ENCODE measurements around the gene DRAP1.
A peak's percentile ranks its signal among the peaks of the same experiment; 100 is the strongest.
"Not testable (repeated sequence)": the region's sequence is repeated elsewhere in the genome, so short reads cannot be mapped to it uniquely, and the experiment has no call there.

The DRAP1 gene

GRCh38 chr11:65934014-65934413, 14.8 kb downstream of the DRAP1 start:
- DNase-seq: no peak

GRCh38 chr11:65937766-65938165, 18.5 kb downstream of the DRAP1 start:
- no peak for DNase-seq

- no peak for DNase-seq
Measured at GRCh38 chr11:65941720-65942310, 22.6 kb downstream of the DRAP1 start.

GRCh38 chr11:65942531-65942930, 23.3 kb downstream of the DRAP1 start:
- no peak for DNase-seq

GRCh38 chr11:65944191-65944590, 25.0 kb downstream of the DRAP1 start:
- no peak for DNase-seq

- DNase-seq: no peak
Measured at GRCh38 chr11:65944767-65945166, 25.5 kb downstream of the DRAP1 start.

- DNase-seq: no peak
Measured at GRCh38 chr11:65945430-65945911, 26.2 kb downstream of the DRAP1 start, which contains the start of gene TSGA10IP. Gene TSGA10IP (plus strand): TSS chr11:65945480. CDS start chr11:65945676, 196 bp downstream.

GRCh38 chr11:65945941-65946558, 26.8 kb downstream of the DRAP1 start:
- DNase-seq: no peak

GRCh38 chr11:65946655-65947054, 27.4 kb downstream of the DRAP1 start:
- no peak for DNase-seq

- no peak for DNase-seq
Measured at GRCh38 chr11:65947133-65947532, 27.9 kb downstream of the DRAP1 start.

GRCh38 chr11:65947603-65948125, 28.4 kb downstream of the DRAP1 start:
- DNase-seq: no peak

- not testable (repeated sequence) for DNase-seq
Measured at GRCh38 chr11:65950711-65951110, 31.5 kb downstream of the DRAP1 start.

GRCh38 chr11:65951641-65952040, 32.4 kb downstream of the DRAP1 start:
- not testable (repeated sequence) for DNase-seq

- no peak for DNase-seq
Measured at GRCh38 chr11:65952052-65952521, 32.9 kb downstream of the DRAP1 start.

GRCh38 chr11:65953471-65953870, 34.2 kb downstream of the DRAP1 start:
- no peak for DNase-seq

- DNase-seq: no peak
Measured at GRCh38 chr11:65954771-65955170, 35.5 kb downstream of the DRAP1 start.

- DNase-seq: no peak
Measured at GRCh38 chr11:65958291-65958690, 39.1 kb downstream of the DRAP1 start.

- DNase-seq: no peak
Measured at GRCh38 chr11:65958774-65959420, 39.7 kb downstream of the DRAP1 start.

- no peak for DNase-seq
Measured at GRCh38 chr11:65960824-65961266, 41.6 kb downstream of the DRAP1 start.

- peak; percentile 97 for DNase-seq
Measured at GRCh38 chr11:65961267-65962140, 42.3 kb downstream of the DRAP1 start, which contains the start of gene SART1. Gene SART1 (plus strand): TSS chr11:65961734. CDS start chr11:65961781, 47 bp downstream.

GRCh38 chr11:65962141-65962564, 42.9 kb downstream of the DRAP1 start:
- no peak for DNase-seq

GRCh38 chr11:65964906-65965305, 45.7 kb downstream of the DRAP1 start:
- DNase-seq: no peak
